GM18520 (cell line): ENCODE data around the gene HSPB7.
"Not testable (repeated sequence)": the region's sequence is repeated elsewhere in the genome, so short reads cannot be mapped to it uniquely, and the experiment has no call there.

Experiments
- ATAC-seq: cut with Tn5 transposase; IDR thresholded peaks from one replicate; pipeline ENCODE4 v1.9.1; 2021; ENCODE audit not compliant: unreplicated experiment

The HSPB7 gene

GRCh38 chr1:16009030-16009460 lies 8.8 kb downstream of the HSPB7 start:
- no peak for ATAC-seq

- ATAC-seq: no peak
These were observed 10.0 kb downstream of the HSPB7 start for GRCh38 chr1:16007671-16008341.

GRCh38 chr1:16006552-16007485 lies 11.0 kb downstream of the HSPB7 start:
- no peak for ATAC-seq

DNA sequence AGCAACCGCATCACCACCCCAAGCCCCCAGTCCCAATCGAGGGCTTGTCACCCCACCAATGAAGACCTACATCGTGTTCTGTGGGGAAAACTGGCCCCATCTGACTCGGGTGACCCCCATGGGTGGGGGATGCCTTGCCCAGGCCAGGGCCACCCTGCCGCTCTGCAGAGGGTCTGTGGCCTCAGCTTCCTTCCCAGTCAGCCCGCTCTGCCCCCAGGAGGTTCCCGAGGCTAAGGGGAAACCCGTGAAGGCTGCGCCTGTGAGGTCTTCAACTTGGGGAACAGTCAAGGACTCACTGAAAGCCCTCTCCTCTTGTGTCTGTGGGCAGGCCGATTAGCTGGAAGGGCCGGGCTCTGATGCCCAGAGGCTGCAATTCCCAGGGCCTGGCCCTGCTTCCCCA lies 11.8 kb downstream of the HSPB7 start:
- ATAC-seq: no peak

DNA sequence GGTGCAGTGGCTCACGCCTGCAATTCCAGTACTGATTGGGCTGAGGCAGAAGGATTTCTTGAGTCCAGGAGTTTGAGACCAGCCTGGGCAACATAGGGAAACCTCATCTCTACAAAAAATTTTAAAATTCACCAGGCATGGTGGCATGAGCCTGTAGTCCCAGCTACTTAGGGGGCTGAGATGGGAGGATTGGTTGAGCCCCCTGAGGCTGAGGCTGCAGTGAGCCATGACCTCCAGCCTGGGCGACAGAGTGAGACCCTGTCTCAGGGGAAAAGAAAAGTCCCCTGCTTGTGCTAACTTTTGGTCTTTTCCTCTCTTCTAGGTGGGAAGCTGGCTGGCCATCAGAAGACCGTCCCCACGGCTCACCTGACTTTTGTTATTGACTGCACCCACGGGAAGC lies 12.2 kb downstream of the HSPB7 start:
- ATAC-seq: no peak

DNA sequence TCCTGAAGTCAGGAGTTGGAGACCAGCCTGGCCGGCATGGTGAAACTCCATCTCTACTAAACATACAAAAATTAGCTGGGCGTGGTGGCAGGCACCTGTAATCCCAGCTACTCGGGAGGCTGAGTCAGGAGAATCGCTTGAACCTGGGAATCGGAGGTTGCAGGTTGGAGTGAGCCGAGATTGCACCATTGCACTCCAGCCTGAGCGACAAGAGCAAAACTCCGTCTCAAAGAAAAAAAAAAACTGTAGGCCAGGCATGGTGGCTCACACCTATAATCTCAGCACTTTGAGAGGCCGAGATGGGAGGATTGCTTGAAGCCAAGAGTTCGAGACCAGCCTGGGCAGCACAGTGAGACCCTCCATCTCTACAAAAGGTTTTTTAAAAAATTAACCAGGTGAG lies 16.6 kb downstream of the HSPB7 start:
- not testable (repeated sequence) for ATAC-seq

DNA sequence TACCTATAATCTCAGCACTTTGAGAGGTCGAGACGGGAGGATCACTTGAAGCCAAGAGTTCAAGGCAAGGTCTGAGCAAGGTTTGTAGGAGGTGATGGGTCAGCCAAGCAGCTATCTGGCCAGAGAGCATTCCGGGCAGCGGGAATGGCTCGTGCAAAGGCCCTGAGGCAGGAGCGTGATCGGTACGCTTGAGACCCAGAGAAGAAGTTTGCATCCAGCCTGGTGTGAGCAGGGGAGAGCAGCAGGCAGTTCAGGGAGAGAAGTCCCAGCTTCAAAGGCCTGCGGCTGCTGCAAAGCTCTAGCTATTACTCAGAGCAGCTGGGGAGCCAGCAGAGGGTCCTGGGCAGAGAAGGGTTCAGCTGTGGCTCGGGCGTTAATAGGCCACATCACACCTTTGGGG lies 18.9 kb downstream of the HSPB7 start:
- no peak for ATAC-seq

DNA sequence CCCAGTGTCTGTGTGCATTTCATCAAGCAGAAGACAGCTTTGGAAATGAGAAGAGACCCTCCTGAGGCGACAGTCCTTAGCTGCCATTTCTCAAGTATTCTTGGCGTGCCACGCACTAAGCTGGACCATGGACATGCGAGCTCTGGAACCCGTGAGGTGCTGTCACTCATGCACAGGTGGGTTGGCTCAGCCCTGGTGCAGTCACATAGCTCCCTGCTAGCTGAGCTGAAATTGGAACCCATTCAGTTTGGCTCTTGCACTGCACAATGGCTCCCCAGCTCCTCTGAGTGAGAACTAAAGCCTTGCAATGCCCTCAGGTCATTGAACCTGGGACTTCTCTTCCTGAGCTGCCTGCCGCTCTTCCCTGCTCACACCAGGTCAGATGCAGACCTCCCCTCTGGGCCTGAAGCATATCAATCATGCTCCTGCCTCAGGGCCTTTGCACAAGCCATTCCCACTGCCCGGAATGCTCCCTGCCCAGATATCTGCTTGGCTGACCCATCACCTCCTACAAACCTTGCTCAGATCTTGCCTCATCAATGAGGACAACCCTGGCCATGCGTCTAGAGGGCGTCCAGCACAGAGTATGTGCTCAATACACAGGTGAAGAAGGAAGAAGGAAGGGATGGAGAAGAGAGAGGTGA lies 20.1 kb downstream of the HSPB7 start:
- no peak for ATAC-seq

DNA sequence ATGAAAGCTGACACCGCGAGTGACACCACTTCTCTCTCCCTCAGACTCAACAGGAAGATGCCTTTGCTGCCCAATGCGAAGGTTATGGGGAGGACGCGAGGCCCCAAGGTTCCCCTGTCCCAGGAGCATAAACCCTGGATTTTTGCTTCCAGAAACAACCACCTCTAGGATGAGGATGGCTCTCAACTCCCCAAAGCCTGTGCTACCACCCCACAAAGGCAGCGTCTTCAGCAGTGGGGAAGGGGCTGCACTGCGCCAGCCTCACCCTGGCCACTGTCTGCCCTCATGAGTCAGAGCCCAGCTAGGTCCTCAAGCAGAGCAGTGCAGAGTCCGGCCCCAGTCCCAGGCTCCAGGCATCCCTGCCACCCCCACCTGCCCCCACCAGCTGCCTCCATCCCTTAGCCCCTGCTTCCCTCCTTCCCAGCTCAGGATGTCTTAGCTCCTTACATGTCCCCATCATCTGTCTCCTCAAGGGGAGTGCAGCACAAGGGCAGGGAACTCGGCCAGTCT lies 20.7 kb downstream of the HSPB7 start:
- no peak for ATAC-seq

- no peak for ATAC-seq
These were observed 23.1 kb downstream of the HSPB7 start for GRCh38 chr1:15994590-15995351.

- ATAC-seq: no peak
These were observed 23.8 kb downstream of the HSPB7 start for GRCh38 chr1:15994081-15994480.

- ATAC-seq: no peak
These were observed 24.2 kb downstream of the HSPB7 start for GRCh38 chr1:15993666-15994065.

DNA sequence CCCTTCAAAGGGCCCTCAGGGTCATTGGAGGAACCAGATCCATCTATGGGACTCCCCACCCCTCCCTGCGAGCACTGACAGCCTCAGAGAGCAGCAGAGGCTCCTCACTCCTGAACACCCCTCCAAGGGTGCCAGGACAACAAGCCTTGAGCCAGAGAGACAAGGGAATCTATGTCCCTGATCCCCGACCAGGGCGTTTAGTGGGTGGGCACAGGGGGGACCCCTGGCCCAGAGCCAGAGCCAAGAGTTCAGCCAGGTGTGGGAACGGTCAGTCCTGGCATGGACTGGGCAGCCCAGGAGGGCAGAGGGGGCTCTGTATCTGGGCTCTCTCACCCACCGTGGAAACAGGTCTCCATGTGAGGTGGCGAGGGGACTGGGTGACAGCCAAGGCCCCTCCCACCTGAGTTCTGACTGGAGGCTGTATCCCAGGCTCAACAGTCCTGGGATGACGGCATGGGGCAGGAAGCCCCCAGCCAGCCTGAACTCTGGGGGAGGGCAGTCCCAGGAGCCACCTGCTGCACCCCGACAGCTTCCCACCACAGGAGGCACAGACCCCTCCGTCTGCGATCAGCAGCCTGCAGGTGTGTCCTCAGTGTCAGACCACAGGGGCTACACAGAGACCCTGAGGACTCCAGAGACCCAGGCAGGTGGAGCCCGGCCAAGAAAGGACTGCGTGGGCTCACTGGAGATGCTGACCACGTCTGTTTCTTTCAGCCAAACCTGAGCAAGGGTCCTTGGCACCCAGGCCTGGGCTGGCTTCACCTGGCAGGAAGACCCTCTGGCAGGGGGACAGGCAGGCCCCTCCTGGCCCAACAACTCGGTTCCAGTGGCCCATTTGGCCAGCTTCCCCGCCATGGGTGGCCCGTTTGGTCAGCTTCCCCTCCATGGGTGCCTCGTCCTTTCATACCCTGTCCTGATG lies 25.0 kb downstream of the HSPB7 start:
- ATAC-seq: no peak

DNA sequence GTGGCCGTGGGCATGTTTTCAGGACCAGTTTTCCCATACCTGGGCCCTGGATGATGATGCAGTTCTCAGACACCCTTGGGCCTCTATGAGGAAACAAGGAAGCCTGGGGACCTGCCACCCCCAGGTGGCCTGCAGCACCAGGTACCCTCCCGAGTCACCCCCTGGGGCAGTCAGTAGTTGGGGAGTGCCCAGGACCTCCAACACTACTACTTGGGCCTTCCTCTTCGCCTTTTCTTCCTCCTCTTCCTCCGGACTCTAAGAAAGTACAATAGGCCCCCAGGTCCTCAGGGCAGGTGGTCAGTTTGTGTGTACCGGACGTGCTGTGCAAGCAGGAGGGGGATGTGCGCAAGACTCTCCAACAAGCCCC lies 25.7 kb downstream of the HSPB7 start:
- no peak for ATAC-seq

GRCh38 chr1:15991427-15992186 lies 26.2 kb downstream of the HSPB7 start:
- ATAC-seq: no peak

DNA sequence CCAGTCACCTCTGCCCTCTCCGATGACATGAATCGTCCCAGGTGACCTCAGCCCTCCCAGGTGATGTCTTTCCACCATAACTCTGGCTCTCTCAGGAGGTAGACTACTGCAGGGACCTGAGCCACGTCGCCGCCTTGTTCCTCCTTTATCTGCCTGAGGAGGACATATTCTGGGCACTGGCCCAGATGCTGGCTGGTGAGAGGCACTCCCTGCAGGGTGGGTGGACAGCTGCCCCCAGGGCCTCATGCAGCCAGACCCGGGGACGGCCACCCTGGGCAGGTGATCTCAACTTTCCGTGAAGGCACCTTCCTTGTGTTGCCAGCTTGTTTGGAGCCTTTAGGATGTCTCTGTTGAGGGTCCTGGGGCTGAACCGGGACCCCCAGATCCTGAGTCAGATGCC lies 28.1 kb downstream of the HSPB7 start:
- ATAC-seq: no peak

GRCh38 chr1:15988856-15989736 lies 28.7 kb downstream of the HSPB7 start:
- ATAC-seq: no peak

GRCh38 chr1:15985611-15986297 lies 32.1 kb downstream of the HSPB7 start:
- ATAC-seq: no peak
